K562 (cell line): Measurements from ENCODE around the gene SLC10A3. TPM values are rescaled to one million over a fixed set of nuclear protein-coding genes. Genes with fewer than 3 reads are reported as not detected.

Source experiments
- ARID1B ChIP-seq: fragments of 450-650 bp; IDR thresholded peaks from 2 replicates; pipeline ENCODE4 v1.6.1; 2016; ENCODE audit warnings: antibody characterized with exemption, mild to moderate bottlenecking, inconsistent platforms
- BCOR ChIP-seq: fragments of 450-650 bp; IDR thresholded peaks from 2 replicates; pipeline ENCODE4 v1.6.1; 2016
- CREM ChIP-seq: IDR thresholded peaks from 2 replicates; pipeline ENCODE4 v1.6.1; 2014; ENCODE audit warnings: antibody characterized with exemption, low read depth
- HNRNPK ChIP-seq: fragments of 200-400 bp; formaldehyde crosslinking; IDR thresholded peaks from one replicate; pipeline ENCODE4 v1.6.1; 2018; ENCODE audit warnings: mild to moderate bottlenecking, low read depth, low read length; ENCODE audit not compliant: poor library complexity, severe bottlenecking
- KLF1 ChIP-seq: fragments of 450-650 bp; IDR thresholded peaks from 2 replicates; pipeline ENCODE4 v1.6.1; 2016; ENCODE audit warnings: missing genetic modification characterization, missing compliant biosample characterization
- MIER1 ChIP-seq: fragments of 450-650 bp; IDR thresholded peaks from 2 replicates; pipeline ENCODE4 v1.6.1; 2016; ENCODE audit warnings: antibody characterized with exemption, mild to moderate bottlenecking, low read depth
- PHTF2 ChIP-seq: fragments of 250-450 bp; sonication (Bioruptor Pico); IDR thresholded peaks from 2 replicates; pipeline ENCODE4 v1.5.0; 2021; ENCODE audit warnings: mild to moderate bottlenecking
- PPARD ChIP-seq: fragments of 250-450 bp; sonication (Bioruptor Pico); IDR thresholded peaks from 2 replicates; pipeline ENCODE4 v1.8.0; 2022; ENCODE audit warnings: inconsistent platforms, mild to moderate bottlenecking, moderate library complexity
- RBM15 ChIP-seq: fragments of 200-400 bp; formaldehyde crosslinking; IDR thresholded peaks from 2 replicates; pipeline ENCODE4 v1.6.1; 2018; ENCODE audit warnings: mild to moderate bottlenecking, low read length, moderate library complexity; ENCODE audit not compliant: insufficient read depth
- RFX5 ChIP-seq: IDR thresholded peaks from 2 replicates; pipeline ENCODE4 v1.6.1; 2011; ENCODE audit warnings: low read depth, mild to moderate bottlenecking, improper control_type of control experiment, low read length
- SMAD4 ChIP-seq: fragments of 250-450 bp; sonication (Bioruptor Pico); conservative IDR thresholded peaks from 2 replicates; pipeline ENCODE4 v1.8.0; 2021; ENCODE audit warnings: inconsistent platforms, mild to moderate bottlenecking, moderate library complexity
- SMARCC2 ChIP-seq: fragments of 450-650 bp; IDR thresholded peaks from 2 replicates; pipeline ENCODE4 v1.6.1; 2017; ENCODE audit warnings: antibody characterized with exemption, moderate library complexity, mild to moderate bottlenecking, low read depth
- ZNF12 ChIP-seq: sonication (generic); formaldehyde crosslinking; IDR thresholded peaks from 2 replicates; pipeline ENCODE4 v1.4.0; 2020; ENCODE audit warnings: mild to moderate bottlenecking, missing genetic modification reagents
- ZNF23 ChIP-seq: fragments of 250-450 bp; sonication (Bioruptor Pico); IDR thresholded peaks from 2 replicates; pipeline ENCODE4 v1.4.0; 2020; ENCODE audit warnings: mild to moderate bottlenecking
- ZNF589 ChIP-seq: fragments of 200-800 bp; sonication (Bioruptor generic); IDR thresholded peaks from 2 replicates; pipeline ENCODE4 v1.6.1; 2016; ENCODE audit warnings: low read depth, missing genetic modification characterization, missing compliant biosample characterization
- ZNF696 ChIP-seq: fragments of 250-450 bp; sonication (Bioruptor Pico); conservative IDR thresholded peaks from 2 replicates; pipeline ENCODE4 v1.4.0; 2020; ENCODE audit warnings: mild to moderate bottlenecking, moderate library complexity
- polyA plus RNA-seq, 8 experiments: library from polyadenylated mRNA; depleted of rRNA in 4 of 8; stranded (reverse) in 5 of 8; unstranded in 3 of 8; fragments of >200 nt; fragmentation: Nextera tagmentation in 2 of 8; fragmentation: Illumina TruSeq in 1 of 8; extraction: Ambion mirVana in 2 of 8; extraction: Trizol in 1 of 8; gene quantifications; 2 replicates each; pipeline versions ENCODE4 v1.2.1 to v1.2.3, GENCODE V29; 2011 to 2014; ENCODE audit warnings: inconsistent platforms in 1 of 8, missing spikeins in 1 of 8
- total RNA-seq, 7 experiments: library from RNA; depleted of rRNA in 6 of 7; stranded (reverse); fragments of >200 nt in 6 of 7; fragmentation: Illumina TruSeq in 2 of 7; extraction: Trizol in 2 of 7; gene quantifications; 2 replicates each; pipeline versions ENCODE4 v1.2.1 to v1.2.3, GENCODE V29; 2011 to 2021; ENCODE audit warnings: low replicate concordance in 1 of 7
- TF ChIP-seq, protein P1 (sequence below): fragments of 250-450 bp; sonication (Bioruptor Pico); IDR thresholded peaks from 2 replicates; pipeline ENCODE4 v1.5.0; 2022; ENCODE audit warnings: mild to moderate bottlenecking
- TF ChIP-seq, protein P2 (sequence below), 2 experiments: fragments of 450-650 bp; conservative IDR thresholded peaks; 2 replicates each; pipeline ENCODE4 v1.6.1; 2017; ENCODE audit warnings: mild to moderate bottlenecking in 2 of 2, moderate library complexity in 2 of 2
- TF ChIP-seq, protein P3 (sequence below): fragments of 450-650 bp; IDR thresholded peaks from 2 replicates; pipeline ENCODE4 v1.6.1; 2018; ENCODE audit not compliant: partially characterized antibody
- TF ChIP-seq, protein P4 (sequence below): sonication (generic); formaldehyde crosslinking; IDR thresholded peaks from 2 replicates; pipeline ENCODE4 v1.9.0; 2022; ENCODE audit warnings: mild to moderate bottlenecking, missing genetic modification reagents

SLC10A3 gene
- total and polyA plus RNA-seq, 9 of the 15 experiments (the other 6 are each of a cell fraction or from before 2014, with no cell fraction given) = 5.2 to 30.6 (median 16.7) TPM

DNA sequence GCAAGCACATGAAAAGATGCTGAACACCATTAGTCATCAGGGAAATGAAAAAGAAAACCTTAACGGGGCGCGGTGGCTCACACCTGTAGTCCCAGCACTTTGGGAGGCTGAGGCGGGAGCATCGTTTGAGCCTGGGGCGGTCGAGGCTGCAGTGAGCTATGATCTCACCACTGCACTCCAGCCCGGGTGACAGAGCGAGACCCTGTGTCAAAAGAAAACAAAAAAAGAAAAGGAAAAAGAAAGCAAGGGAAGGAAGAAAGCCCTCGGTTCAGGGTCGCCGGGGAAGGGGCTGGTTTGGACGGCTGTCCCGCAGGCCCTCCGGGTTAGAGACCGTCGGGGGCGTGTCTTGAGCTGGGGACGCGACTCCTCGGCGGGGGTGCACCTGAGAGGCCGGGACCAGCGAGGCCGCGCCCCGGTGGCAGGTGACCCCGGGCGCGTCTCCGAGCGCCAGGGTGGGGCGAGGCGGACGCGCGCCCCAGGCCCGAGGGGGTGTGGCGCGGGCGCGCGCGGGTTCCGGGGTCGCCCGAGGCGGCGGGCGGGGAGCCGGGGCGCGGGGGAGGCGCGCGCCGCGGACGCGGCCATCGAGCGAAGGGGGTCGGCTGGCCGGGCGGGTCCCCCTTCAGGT, 32.8 kb downstream of the SLC10A3 start (continued):
- TF ChIP-seq, protein P1, sequence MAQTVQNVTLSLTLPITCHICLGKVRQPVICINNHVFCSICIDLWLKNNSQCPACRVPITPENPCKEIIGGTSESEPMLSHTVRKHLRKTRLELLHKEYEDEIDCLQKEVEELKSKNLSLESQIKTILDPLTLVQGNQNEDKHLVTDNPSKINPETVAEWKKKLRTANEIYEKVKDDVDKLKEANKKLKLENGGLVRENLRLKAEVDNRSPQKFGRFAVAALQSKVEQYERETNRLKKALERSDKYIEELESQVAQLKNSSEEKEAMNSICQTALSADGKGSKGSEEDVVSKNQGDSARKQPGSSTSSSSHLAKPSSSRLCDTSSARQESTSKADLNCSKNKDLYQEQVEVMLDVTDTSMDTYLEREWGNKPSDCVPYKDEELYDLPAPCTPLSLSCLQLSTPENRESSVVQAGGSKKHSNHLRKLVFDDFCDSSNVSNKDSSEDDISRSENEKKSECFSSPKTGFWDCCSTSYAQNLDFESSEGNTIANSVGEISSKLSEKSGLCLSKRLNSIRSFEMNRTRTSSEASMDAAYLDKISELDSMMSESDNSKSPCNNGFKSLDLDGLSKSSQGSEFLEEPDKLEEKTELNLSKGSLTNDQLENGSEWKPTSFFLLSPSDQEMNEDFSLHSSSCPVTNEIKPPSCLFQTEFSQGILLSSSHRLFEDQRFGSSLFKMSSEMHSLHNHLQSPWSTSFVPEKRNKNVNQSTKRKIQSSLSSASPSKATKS (CRISPR knock-in tag) = no peak
- TF ChIP-seq CREM = no peak
- no peak for TF ChIP-seq MIER1
- no peak for TF ChIP-seq PHTF2 (CRISPR knock-in tag)
- TF ChIP-seq, protein P2, sequence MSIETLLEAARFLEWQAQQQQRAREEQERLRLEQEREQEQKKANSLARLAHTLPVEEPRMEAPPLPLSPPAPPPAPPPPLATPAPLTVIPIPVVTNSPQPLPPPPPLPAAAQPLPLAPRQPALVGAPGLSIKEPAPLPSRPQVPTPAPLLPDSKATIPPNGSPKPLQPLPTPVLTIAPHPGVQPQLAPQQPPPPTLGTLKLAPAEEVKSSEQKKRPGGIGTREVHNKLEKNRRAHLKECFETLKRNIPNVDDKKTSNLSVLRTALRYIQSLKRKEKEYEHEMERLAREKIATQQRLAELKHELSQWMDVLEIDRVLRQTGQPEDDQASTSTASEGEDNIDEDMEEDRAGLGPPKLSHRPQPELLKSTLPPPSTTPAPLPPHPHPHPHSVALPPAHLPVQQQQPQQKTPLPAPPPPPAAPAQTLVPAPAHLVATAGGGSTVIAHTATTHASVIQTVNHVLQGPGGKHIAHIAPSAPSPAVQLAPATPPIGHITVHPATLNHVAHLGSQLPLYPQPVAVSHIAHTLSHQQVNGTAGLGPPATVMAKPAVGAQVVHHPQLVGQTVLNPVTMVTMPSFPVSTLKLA (conservative IDR thresholded peaks at IDR 0.05) = peak in 1 of 2 experiments; percentile 26; a peak in 1 of 4 replicates
- no peak for TF ChIP-seq ZNF589
- no peak for TF ChIP-seq RBM15
- no peak for TF ChIP-seq SMARCC2
- no peak for TF ChIP-seq ZNF23 (CRISPR knock-in tag)
- no peak for TF ChIP-seq PPARD (CRISPR knock-in tag)
- TF ChIP-seq BCOR = 0 out of 2 replicates have a peak, but pooled peaks have one; percentile 10
- TF ChIP-seq ZNF12 (CRISPR knock-in tag) = no peak
- TF ChIP-seq KLF1 = no peak
- TF ChIP-seq RFX5 = no peak
- TF ChIP-seq, protein P3, sequence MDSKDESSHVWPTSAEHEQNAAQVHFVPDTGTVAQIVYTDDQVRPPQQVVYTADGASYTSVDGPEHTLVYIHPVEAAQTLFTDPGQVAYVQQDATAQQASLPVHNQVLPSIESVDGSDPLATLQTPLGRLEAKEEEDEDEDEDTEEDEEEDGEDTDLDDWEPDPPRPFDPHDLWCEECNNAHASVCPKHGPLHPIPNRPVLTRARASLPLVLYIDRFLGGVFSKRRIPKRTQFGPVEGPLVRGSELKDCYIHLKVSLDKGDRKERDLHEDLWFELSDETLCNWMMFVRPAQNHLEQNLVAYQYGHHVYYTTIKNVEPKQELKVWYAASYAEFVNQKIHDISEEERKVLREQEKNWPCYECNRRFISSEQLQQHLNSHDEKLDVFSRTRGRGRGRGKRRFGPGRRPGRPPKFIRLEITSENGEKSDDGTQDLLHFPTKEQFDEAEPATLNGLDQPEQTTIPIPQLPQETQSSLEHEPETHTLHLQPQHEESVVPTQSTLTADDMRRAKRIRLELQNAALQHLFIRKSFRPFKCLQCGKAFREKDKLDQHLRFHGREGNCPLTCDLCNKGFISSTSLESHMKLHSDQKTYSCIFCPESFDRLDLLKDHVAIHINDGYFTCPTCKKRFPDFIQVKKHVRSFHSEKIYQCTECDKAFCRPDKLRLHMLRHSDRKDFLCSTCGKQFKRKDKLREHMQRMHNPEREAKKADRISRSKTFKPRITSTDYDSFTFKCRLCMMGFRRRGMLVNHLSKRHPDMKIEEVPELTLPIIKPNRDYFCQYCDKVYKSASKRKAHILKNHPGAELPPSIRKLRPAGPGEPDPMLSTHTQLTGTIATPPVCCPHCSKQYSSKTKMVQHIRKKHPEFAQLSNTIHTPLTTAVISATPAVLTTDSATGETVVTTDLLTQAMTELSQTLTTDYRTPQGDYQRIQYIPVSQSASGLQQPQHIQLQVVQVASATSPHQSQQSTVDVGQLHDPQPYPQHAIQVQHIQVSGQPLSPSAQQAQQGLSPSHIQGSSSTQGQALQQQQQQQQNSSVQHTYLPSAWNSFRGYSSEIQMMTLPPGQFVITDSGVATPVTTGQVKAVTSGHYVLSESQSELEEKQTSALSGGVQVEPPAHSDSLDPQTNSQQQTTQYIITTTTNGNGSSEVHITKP = peak; percentile 78
- TF ChIP-seq ZNF696 (CRISPR knock-in tag) = no peak
- no peak for TF ChIP-seq ARID1B
- TF ChIP-seq, protein P4, sequence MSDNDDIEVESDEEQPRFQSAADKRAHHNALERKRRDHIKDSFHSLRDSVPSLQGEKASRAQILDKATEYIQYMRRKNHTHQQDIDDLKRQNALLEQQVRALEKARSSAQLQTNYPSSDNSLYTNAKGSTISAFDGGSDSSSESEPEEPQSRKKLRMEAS = no peak
- TF ChIP-seq SMAD4 (CRISPR knock-in tag) = 0 out of 2 replicates have a peak, but pooled peaks have one; percentile 87
- no peak for TF ChIP-seq HNRNPK
